ENCODE data around the gene NELFB.

Gene NELFB

GRCh38 chr9:137247135-137247915, 7.8 kb upstream of the NELFB start:
- DNase-seq = no peak

GRCh38 chr9:137247916-137248175, 7.3 kb upstream of the NELFB start:
- DNase-seq = no peak

GRCh38 chr9:137250329-137251193, 4.6 kb upstream of the NELFB start:
- no peak for DNase-seq

GRCh38 chr9:137251194-137251461, 4.0 kb upstream of the NELFB start, which contains the start of gene STPG3:
STPG3 (plus strand) TSS chr9:137251286; CDS start chr9:137251287, 1 bp downstream.
- no peak for DNase-seq

GRCh38 chr9:137251490-137252268, 3.4 kb upstream of the NELFB start:
- DNase-seq = no peak

GRCh38 chr9:137252555-137253506, 2.3 kb upstream of the NELFB start:
- DNase-seq = no peak

GRCh38 chr9:137253717-137254623, 1.2 kb upstream of the NELFB start:
- DNase-seq = no peak

GRCh38 chr9:137255448-137256114, 454 bp downstream of the NELFB start:
- DNase-seq = no peak

GRCh38 chr9:137256362-137256761, 1.2 kb downstream of the NELFB start:
- DNase-seq = no peak

- DNase-seq = no peak
Observed at GRCh38 chr9:137256856-137257255, 1.7 kb downstream of the NELFB start.

GRCh38 chr9:137262173-137262908, 7.2 kb downstream of the NELFB start:
- peak; percentile 45 for DNase-seq

- DNase-seq = no peak
Observed at GRCh38 chr9:137262909-137263285, 7.8 kb downstream of the NELFB start.

GRCh38 chr9:137263506-137263905, 8.4 kb downstream of the NELFB start:
- DNase-seq = peak; percentile 15

GRCh38 chr9:137264067-137264466, 8.9 kb downstream of the NELFB start:
- no peak for DNase-seq

- DNase-seq = peak; percentile 14
Observed at GRCh38 chr9:137265496-137266161, 10.5 kb downstream of the NELFB start.

GRCh38 chr9:137266162-137266527, 11.0 kb downstream of the NELFB start:
- peak; percentile 20 for DNase-seq

GRCh38 chr9:137266585-137267453, 11.7 kb downstream of the NELFB start:
- DNase-seq = peak; percentile 16

- DNase-seq = peak; percentile 18
Observed at GRCh38 chr9:137267933-137268355, 12.8 kb downstream of the NELFB start.

All from right hindlimb (tissue), 1 donor.